ENCODE results near the gene MCM5. TPM values are rescaled to one million over a fixed set of nuclear protein-coding genes. Genes with fewer than 3 reads are reported as not detected.

Gene MCM5
- total RNA-seq, 1 donor from 2014 or later: 11.9 TPM

DNA sequence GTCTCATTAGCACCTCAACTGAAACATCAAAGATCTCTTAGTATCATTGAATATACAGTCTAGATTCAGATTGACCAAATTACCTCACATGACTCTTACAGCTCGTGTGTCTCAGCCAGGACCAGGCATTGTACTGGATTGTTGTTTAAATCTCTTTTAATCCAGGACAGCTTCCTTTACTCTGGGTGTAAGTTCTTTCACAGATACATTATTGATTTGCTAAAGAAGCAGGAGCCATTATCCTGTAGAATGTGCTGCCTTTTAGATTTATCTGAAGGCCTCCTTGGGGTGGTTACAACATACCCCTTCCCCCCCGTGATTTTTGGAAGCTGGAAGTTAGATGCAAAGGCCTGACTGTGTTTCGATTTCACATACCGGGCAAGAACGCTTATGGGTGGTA is 4.2 kb downstream of the MCM5 start:
- no peak for DNase-seq

DNA sequence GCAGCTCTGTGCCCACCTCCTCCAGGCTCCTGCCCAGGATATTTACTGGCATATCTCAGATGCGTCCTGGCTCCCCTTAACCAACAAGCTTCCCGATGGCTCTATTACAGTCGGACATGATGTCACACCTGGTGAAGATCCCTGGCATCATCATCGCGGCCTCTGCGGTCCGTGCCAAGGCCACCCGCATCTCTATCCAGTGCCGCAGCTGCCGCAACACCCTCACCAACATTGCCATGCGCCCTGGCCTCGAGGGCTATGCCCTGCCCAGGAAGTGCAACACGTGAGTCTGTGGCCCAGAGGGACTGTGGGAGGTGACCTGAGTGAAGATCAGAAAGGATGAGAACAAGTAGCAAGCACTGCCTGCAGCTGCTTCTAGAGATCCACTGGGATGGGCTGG is 6.5 kb downstream of the MCM5 start:
- no peak for DNase-seq

DNA sequence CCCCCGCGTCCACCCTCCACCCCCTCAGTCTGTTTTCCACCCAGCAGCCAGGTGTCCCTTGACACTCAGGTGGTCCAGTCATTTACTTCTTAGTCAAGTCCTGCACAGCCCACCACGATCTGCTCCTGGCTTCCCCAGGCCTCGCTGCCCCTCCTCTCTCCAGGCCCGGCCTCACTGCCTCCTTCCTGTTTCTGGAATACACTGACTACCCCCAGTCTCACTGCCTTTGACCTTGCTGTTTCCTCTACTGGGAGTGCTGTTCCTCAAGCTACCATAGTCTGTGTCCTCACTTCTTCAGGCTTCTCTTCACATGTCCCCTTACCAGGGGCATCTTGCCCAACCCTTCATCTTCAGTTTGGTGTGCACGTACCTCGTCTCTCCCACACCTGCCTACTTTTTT is 7.4 kb downstream of the MCM5 start:
- no peak for DNase-seq

DNA sequence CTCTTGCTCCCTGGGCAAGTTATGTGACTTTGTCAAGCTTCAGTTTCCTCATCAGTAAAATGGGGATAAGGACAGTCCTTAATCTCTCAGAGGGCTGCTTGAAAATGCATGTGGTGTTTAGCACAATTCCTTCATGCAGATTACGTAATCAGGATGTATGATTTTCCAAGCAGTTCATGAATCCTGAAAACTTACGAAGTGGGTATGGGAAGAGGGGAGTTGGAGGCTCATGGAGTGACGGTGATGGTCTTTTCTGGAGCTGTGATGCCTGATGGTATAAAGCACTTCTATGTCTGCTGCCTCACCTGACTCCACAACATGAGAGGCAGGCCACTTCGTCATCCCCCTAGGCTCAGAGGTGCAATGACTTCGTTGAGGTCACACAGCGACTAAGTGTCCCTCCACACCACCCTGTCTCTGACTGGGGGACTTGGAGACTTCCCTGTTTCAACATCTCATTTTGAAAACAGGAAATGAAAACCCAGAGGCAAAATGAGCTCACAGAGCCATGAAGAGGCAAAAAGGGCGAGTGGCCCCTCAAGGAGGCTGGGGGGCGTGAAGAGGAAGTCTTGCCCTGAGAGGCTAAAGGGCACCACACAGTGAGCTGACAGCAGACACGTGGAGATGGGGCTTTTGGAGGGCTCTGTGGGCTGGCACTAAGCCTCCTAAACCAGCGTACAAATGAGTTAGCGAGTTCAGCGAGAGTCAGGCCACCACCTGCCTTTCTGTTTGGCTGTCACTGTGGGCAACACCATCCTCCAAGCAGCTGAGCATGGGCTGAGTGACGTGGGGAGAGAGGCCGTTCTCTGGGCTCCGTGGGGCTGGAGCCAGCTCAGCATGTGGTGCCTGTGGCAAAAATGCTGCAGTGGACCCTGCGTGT is 10.1 kb downstream of the MCM5 start:
- DNase-seq: no peak

DNA sequence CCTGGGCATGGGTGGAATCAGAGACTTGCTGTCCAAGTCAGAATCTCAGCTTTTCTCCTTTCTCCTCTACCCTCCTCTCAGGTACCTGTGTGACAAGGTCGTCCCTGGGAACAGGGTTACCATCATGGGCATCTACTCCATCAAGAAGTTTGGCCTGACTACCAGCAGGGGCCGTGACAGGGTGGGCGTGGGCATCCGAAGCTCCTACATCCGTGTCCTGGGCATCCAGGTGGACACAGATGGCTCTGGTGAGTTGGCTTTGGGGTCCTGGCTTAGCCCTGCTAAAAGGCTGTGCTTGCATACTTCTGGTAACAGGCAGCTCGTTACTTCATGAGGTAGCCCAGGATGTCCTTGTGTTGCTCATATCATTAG is 10.7 kb downstream of the MCM5 start:
- DNase-seq: no peak

DNA sequence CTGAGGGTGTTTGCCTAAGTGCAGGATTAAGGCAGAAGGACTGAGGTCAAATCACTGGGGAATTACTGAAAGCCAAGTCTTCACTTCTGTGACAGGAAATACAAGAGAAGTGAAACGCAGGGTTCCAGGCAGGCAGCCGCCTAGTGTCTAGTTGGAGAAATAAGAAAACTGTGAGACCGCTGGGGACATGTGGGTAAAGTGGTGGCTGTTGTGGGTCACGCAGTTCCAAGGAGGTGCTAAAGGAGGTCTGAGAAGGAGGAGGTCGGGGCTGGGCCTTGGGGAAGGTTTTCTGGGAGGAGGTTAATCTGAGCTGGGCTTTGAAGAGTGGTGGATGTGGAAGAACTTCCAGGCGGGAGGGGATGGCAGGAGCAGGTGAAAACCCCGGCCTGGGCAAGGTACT is 11.2 kb downstream of the MCM5 start:
- DNase-seq: no peak

DNA sequence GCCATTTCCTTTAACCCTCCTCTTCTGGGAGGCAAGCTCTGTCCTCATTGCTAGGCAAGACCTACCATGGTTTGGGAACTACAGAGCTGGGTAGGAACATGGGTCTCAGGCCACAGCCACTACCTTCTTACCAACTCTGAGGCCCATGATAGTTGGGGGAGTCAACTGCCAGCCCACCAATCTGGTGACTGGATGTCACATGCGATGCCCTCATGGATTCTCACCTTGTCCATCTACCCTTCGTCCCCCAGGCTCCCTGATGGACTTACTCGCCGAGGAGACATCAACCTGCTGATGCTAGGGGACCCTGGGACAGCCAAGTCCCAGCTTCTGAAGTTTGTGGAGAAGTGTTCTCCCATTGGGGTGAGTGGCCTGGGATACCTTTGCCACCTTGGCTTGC is 13.7 kb downstream of the MCM5 start:
- no peak for DNase-seq

DNA sequence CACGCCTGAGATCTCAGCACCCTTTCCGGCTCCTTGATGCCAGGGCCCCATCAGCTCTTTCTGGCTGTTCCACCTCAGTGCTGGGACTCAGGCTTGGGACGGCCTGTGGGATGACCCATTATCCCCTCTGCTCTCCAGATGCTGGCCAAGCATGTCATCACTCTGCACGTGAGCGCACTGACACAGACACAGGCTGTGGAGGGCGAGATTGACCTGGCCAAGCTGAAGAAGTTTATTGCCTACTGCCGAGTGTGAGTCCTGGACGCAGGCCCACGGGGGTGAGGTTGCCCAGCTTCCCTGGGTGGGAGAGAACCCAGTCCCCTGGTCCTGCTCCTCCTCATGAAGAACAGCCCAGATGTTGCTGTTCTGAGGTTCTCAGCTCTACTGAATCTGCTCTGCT is 17.7 kb downstream of the MCM5 start:
- DNase-seq: no peak

DNA sequence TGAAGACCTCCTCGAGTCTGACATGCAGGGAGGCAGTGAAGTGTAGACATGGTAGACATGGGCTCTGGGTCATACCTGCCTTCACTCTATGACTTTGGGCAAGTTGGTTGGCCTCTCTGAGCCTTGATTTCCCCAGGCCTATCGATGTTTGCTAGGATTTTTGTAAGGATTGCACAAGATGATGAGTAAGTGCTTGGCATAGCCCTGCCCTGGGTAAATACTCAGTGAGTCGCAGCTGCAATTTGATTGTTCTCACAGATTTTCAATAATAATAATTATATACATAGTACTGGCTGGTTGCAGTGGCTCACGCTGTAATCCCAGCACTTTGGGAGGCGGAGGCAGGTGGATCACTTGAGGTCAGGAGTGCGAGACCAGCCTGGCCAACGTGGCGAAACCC is 18.1 kb downstream of the MCM5 start:
- DNase-seq: no peak

DNA sequence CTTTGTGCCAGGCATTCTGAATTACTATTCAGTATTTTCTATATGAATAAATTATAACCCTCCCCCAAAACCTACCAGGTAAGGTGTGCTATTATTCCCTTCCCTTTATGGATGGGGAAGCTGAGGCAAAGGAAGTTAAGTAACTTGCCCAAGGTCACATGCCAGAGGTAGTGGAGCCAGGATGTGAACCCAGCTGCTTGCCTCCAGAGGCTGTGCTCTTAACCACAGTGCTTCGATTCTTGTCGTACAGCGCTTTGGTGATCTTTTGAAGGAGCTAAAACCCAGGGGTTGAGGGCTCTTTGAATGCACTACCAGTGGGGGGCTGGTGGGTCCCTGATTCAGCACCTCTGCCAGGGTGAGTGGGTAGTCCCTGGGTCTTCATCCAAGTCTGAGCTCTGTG is 18.8 kb downstream of the MCM5 start:
- DNase-seq: no peak

DNA sequence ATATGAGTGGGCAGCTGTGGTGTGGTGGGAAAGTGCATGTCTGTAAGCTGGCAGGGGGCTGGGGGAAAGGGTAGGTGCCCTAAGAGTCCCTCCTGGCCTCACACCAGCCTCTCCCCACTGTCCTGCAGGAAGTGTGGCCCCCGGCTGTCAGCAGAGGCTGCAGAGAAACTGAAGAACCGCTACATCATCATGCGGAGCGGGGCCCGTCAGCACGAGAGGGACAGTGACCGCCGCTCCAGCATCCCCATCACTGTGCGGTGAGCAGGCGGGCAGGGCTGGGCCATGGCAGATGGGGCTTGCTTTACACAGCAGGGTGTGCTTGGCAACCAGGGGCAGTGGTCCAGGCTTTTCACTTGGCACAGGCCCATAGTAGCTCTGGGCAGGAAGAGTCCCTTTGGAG is 19.8 kb downstream of the MCM5 start:
- no peak for DNase-seq

DNA sequence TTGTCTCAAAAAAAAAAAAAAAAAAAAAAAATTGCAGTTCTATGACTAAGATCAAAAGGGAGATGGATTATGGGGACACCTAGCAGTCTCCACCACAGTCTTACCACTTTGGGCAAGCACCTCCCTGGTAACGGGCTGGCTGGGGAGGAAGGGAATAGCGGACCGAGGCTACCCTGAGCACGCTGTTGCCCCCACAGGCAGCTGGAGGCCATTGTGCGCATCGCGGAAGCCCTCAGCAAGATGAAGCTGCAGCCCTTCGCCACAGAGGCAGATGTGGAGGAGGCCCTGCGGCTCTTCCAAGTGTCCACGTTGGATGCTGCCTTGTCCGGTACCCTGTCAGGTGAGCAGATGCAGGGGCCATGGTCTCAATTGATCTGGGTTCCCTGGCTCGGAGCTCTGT is 21.2 kb downstream of the MCM5 start:
- DNase-seq: no peak

DNA sequence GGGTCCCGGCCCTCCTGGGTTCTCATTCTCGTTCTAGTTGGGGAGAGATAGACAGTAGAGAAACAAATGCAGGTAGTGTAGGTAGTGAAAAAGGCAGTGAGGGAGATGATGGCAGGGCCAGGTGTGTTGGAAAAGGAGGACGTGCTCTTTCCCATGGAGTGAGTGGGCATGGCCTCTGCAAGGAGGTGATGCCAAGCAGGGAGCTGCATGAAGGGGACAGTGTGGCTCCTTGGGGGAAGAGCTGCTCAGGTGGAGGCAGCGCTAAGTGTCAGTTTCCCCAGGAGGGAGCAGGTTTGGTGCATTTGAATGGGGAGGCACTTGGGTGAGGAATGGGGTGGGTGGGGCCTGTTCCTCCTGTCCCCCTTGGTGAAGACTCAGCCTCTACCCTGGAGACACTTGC is 22.2 kb downstream of the MCM5 start:
- DNase-seq: no peak

DNA sequence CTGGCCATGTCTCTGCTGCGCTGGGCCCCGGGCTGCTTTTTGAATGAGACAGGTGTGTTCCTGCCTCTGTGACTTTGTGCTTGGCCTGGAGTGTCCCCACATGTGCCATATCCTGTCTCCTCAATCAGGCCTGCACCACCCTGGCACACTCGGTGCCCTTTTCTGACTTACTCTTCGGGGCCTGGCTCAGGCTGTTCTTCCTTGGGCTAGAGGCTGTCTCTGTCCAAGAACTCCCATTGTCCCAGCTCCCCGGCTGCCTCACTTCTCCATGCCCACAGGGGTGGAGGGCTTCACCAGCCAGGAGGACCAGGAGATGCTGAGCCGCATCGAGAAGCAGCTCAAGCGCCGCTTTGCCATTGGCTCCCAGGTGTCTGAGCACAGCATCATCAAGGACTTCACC is 23.0 kb downstream of the MCM5 start:
- no peak for DNase-seq

DNA sequence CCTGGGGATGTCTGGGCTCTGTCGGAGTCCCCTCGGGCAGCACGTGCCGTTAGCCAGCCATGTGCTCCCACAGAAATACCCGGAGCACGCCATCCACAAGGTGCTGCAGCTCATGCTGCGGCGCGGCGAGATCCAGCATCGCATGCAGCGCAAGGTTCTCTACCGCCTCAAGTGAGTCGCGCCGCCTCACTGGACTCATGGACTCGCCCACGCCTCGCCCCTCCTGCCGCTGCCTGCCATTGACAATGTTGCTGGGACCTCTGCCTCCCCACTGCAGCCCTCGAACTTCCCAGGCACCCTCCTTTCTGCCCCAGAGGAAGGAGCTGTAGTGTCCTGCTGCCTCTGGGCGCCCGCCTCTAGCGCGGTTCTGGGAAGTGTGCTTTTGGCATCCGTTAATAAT is 24.1 kb downstream of the MCM5 start:
- no peak for DNase-seq

DNA sequence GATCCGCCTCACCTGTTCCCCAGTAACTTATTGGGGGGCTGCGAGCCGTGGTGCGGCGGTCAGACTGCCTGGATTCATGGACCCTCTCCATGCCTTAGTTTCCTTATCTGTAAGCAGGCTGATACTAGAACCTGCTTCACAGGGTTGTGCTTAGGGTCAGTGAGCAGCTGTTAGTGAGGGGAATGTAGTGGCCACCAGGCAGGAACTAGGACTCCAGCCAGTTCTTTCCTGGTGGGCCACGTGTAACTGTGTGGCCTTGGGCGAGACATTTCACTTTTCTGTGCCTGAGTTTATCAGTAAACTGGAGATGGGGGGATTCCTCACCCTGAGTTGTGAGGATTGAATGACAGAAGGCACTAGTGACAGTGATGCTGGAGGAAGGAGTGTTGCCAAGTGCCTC is 24.8 kb downstream of the MCM5 start:
- no peak for DNase-seq

DNA sequence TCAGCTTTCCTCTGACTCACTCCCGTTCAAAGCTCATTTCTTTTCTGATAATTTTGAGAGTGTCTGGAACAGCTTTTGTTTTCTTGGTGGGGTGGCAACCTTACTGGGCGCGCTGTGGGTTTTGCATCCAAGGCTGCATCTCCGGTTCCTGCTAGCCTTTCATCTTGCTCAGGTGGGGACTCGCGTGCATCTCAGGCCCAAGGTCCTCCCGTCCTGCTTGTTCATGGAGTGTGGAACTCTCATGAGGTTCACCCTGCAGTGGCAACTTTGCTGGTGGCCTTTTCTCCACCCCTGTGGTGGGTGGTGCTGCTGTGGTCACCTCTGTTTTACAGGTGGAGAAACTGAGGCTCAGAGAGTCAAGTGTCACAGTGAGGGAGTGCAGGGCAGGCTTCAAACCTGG is 25.6 kb downstream of the MCM5 start:
- no peak for DNase-seq

DNA sequence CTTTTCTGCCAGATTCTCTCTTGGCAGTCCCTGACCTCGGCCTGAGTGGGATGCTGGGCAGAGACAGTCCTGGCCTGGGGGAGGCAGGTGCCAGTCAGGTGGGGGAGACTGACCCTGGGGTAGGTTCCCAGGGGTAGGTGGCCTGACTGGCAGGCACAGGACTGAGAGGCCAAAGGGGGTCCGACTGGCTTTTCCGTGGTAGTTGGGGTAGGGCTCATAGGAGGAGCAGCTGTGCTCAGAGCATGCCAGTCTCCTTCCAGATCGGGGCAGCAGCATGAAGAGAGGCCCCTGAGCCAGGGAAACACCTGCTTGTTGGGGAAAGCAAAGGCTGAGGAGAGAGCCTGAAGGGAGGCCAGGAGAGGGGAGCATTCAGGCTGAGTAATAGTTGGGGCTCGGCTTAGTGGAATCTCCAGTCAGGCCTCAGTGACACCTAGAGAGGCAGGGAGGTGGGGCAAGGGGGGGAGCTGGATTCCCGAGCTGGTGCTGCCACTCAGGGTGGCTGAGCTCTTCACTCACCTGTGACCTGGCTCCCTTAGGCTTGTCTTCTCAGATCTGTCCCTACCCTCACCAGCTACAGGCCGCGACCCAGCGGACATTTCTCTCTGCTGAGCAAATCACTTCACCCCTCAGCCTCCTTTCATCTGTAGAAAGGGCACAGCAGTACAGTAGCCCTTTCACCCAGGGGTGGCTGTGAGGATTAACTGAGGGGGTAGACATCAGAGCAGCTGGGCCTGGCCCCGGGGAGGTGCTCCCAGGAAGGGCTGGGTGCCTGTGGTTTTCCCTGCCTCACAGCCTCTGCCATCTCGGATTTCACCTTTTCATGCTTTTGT is 26.2 kb downstream of the MCM5 start:
- no peak for DNase-seq

DNA sequence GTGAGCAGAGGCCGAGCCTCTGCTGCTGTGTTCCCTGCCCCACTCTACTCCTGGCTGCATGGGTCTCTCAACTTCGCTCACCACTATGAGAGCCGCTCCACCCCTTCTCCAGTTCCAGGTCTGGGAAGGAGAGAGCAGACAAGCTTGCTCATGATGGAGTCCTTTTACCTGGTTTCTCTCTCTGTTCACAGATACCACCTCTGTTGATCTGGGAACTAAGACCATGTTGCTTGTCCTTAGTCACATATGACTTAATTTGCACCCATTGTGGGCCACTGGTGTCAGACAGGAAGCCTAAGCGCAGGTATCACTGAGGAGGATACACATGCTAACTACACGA is 26.8 kb downstream of the MCM5 start:
- DNase-seq: no peak

DNA sequence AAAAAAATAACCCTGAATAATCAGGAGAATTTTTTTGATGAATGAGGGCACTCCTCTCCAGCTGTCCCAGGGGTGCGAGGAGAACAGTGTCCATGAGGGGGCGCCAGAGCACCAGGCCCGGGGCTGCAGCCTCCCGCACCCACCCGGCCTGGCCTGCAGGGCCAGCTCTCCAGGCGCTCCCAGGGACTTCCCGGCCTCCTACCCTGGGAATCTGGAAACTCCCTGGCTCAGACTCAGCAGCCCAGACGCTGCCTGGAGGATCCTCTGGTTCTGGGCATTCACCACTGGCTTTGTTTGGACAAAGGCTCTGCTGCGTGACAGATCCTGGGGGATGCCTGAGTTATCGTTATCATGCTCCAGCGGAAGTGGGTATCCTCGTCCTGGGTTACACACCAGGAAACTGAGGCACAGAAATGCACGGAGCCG is 31.0 kb downstream of the MCM5 start:
- DNase-seq: peak; percentile 67

DNA sequence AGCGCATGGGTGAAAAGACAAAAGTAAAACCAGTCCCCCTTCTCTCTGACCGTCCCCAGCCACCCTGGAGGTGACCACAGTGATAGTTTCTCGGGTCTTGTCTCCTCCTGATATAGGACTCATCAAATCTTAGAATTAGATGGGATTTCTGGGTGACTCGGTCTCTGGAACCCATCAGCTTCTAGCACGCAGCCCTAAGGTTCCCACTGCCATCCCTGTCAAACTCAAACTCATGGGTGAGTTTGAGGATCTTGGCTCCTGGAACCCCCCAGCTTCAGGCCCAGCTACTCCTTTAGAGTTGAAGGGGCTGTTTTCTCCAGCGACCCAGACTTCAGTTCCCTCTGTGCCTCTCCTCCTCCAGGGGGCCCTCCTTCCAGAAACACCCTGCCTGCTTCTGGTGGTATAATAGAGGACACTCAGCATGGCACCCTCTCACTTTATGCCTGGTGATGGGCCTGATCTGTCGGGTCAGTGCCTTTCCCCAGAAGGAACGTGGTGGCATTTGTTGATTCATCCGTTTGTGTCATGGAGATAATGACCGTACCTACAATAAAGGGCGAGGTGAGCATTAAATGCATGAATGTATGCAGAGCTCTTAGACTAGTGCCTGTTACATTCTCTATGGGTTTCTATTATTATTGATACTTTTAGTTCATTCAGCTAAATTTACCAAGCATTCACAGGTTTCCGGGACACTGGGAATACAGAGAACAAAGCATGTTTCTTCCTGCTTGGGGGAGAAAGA is 31.7 kb downstream of the MCM5 start:
- no peak for DNase-seq

DNA sequence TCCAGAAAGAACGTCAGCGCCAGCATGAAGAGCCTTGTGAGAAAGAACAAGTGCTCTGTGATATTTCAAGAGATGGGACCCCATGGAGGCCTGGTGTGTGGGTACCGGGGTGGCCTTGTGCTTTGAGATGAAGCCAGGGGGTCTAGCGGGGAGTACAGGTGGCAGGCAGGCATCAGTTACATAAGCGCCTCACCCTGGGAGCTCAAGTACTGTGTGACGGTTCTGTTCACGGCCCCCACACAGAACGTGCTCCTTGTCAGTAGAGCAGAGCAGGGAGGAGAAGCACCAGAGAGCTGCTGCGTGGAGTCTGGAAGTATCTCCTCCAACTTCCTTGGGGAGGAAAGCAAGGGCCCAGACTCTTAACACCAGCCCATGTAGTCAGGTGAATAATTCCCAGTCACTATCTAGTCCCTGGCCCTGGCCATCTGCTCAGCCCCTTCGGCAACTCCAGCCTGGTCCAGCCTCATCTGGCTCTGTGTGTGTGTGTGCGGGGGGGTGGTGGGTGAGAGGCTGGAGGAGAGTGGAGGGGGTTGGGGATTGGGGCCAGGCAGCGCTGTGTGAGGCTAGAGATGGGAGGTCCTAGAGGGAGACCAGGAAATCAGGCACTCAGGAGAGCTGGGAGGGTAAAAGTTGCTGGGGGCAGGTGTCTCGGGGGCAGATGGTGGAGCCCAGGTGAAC is 32.4 kb downstream of the MCM5 start:
- DNase-seq: no peak

Data from occipital lobe (tissue), 2 donors.